Stimulated activated CD8-positive, alpha-beta memory T cell treated with anti-CD3 and anti-CD28 coated beads, Interleukin-15, amount 100 ng/mL, for 1 hour (primary cell): Measurements from ENCODE around the gene GRM8.

ENCODE experiments used
- DNase-seq: peaks from one replicate; pipeline ENCODE4 v3.0.0-alpha.2; 2020; ENCODE audit warnings: low read depth

The GRM8 gene

GRCh38 chr7:127230192-127230925 lies 22.4 kb downstream of the GRM8 start:
- no peak for DNase-seq

- DNase-seq = no peak
These were observed 25.9 kb downstream of the GRM8 start for GRCh38 chr7:127226685-127227374.

GRCh38 chr7:127221731-127222130 lies 31.0 kb downstream of the GRM8 start:
- DNase-seq = no peak

GRCh38 chr7:127214956-127215718 lies 37.6 kb downstream of the GRM8 start:
- DNase-seq = no peak

GRCh38 chr7:127209886-127210285 lies 42.9 kb downstream of the GRM8 start:
- no peak for DNase-seq

- DNase-seq = no peak
These were observed 43.9 kb downstream of the GRM8 start for GRCh38 chr7:127208860-127209259.

GRCh38 chr7:127208351-127208750 lies 44.4 kb downstream of the GRM8 start:
- DNase-seq = no peak

GRCh38 chr7:127207806-127208205 lies 44.9 kb downstream of the GRM8 start:
- DNase-seq = no peak

- no peak for DNase-seq
These were observed 45.5 kb downstream of the GRM8 start for GRCh38 chr7:127207230-127207629.

GRCh38 chr7:127194571-127194970 lies 58.2 kb downstream of the GRM8 start:
- no peak for DNase-seq

GRCh38 chr7:127189886-127190285 lies 62.9 kb downstream of the GRM8 start:
- no peak for DNase-seq

- no peak for DNase-seq
These were observed 63.7 kb downstream of the GRM8 start for GRCh38 chr7:127189074-127189473.

GRCh38 chr7:127187740-127188139 lies 65.0 kb downstream of the GRM8 start:
- DNase-seq = no peak

- no peak for DNase-seq
These were observed 66.1 kb downstream of the GRM8 start for GRCh38 chr7:127186686-127187085.

GRCh38 chr7:127177156-127177555 lies 75.6 kb downstream of the GRM8 start:
- no peak for DNase-seq

GRCh38 chr7:127162366-127162765 lies 90.4 kb downstream of the GRM8 start:
- no peak for DNase-seq

- DNase-seq = no peak
These were observed 94.1 kb downstream of the GRM8 start for GRCh38 chr7:127158659-127159058.

GRCh38 chr7:127154958-127155357 lies 97.8 kb downstream of the GRM8 start:
- DNase-seq = no peak

- no peak for DNase-seq
These were observed 98.6 kb downstream of the GRM8 start for GRCh38 chr7:127154101-127154500.

GRCh38 chr7:127153315-127153714 lies 99.4 kb downstream of the GRM8 start:
- DNase-seq = no peak

- no peak for DNase-seq
These were observed 100.3 kb downstream of the GRM8 start for GRCh38 chr7:127152423-127152822.

GRCh38 chr7:127151379-127151778 lies 101.4 kb downstream of the GRM8 start:
- DNase-seq = no peak

- DNase-seq = no peak
These were observed 102.2 kb downstream of the GRM8 start for GRCh38 chr7:127150543-127150942.
